GM12891 (cell line): ENCODE results near the gene LST1.

ENCODE experiments used
- POLR2A ChIP-seq: IDR thresholded peaks from 2 replicates; pipeline ENCODE4 v1.6.1; 2011; ENCODE audit warnings: low read depth, low read length, control low read depth
- POLR2AphosphoS5 ChIP-seq: IDR thresholded peaks from 2 replicates; pipeline ENCODE4 v1.6.1; 2011; ENCODE audit warnings: low read depth, low read length, control low read depth
- TAF1 ChIP-seq: IDR thresholded peaks from 2 replicates; pipeline ENCODE4 v1.6.1; 2011; ENCODE audit warnings: low read depth, low read length, control low read depth

GRCh38 chr6:31582230-31582643 is 3.8 kb upstream of the LST1 start, which contains the start of gene LTB:
- TF ChIP-seq POLR2A = peak; percentile 47; the same call in 1 of the 2 replicates
- no peak for TF ChIP-seq TAF1
- TF ChIP-seq POLR2AphosphoS5 = peak; percentile 64; the same call in 1 of the 2 replicates
